GM18526 (cell line): ENCODE measurements around the gene CHST11.

Experiments
- POLR2A ChIP-seq: IDR thresholded peaks from 3 replicates; pipeline ENCODE4 v1.6.1; 2011; ENCODE audit not compliant: insufficient read length; ENCODE audit errors: extremely low read depth

The CHST11 gene

GRCh38 chr12:104772336-104772735, 315.6 kb downstream of the CHST11 start:
- TF ChIP-seq POLR2A, result no peak

- TF ChIP-seq POLR2A, result no peak
These were observed 319.0 kb downstream of the CHST11 start for GRCh38 chr12:104775731-104776231.

DNA sequence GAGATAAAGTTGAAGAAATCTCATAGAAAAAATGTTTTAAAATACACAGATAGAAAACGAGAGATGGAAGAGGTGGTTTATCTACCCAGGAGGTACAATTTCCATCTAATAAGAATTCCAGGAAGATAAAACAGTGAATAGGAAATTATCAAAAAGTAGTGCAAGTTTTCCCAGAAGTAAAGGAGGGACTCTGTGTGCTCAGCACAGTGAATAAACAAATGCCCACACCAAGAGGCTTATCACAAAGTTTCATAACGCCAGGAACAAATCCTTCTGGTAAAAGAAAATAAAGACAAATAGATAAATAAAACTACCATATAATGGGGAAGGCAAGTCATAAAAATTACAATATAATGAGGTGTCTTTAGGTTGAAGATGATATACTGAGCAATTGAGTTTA, 322.4 kb downstream of the CHST11 start:
- no peak for TF ChIP-seq POLR2A

DNA sequence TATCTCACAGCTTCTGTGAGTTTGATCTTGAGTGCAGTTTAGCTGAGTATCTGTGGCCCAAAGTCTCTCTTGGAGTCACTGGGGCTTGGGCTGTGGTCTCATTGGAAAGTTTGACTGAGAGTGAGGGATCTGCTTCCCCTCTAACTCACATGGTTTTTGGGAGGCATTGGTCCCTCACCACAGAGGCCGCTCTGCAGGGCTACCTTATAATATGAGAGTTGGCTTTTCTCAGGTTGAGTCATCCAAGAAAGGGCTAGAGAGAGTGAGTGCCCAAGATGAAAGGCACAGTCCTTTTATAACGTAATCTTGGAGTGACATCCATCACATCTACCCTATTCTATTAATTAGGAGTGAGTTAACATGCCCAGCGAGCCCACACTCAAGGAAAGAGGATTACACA, 325.5 kb downstream of the CHST11 start:
- TF ChIP-seq POLR2A, result no peak

GRCh38 chr12:104784592-104784991, 327.8 kb downstream of the CHST11 start:
- no peak for TF ChIP-seq POLR2A

- no peak for TF ChIP-seq POLR2A
These were observed 329.1 kb downstream of the CHST11 start for GRCh38 chr12:104785886-104786285.

- TF ChIP-seq POLR2A, result no peak
These were observed 329.6 kb downstream of the CHST11 start for GRCh38 chr12:104786352-104786751.

DNA sequence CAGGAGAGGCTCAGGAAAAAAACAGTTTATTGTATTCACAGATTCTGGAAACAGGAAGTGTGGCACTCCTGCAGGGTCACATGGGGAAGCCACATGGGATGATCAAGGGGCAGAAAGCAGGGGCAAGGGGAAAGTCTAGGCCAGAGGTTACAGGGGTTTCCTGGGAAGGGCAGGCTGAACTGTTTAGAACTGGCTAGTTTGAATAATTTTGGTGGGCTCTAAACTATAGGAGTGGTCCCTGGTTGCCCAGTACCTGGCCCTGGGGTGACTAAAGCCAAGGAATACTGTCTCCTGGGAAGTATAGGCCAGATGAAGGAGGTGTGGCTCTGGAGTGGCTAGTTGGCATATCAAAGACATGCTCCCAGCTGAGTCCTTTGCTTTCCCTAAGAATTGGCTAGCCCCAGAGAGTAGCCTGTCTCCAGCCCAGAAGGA, 332.1 kb downstream of the CHST11 start:
- TF ChIP-seq POLR2A, result no peak

GRCh38 chr12:104790296-104791125, 333.8 kb downstream of the CHST11 start:
- no peak for TF ChIP-seq POLR2A

- no peak for TF ChIP-seq POLR2A
These were observed 335.8 kb downstream of the CHST11 start for GRCh38 chr12:104792570-104792969.

- no peak for TF ChIP-seq POLR2A
These were observed 336.5 kb downstream of the CHST11 start for GRCh38 chr12:104793285-104793684.

- no peak for TF ChIP-seq POLR2A
These were observed 337.2 kb downstream of the CHST11 start for GRCh38 chr12:104793968-104794367.

DNA sequence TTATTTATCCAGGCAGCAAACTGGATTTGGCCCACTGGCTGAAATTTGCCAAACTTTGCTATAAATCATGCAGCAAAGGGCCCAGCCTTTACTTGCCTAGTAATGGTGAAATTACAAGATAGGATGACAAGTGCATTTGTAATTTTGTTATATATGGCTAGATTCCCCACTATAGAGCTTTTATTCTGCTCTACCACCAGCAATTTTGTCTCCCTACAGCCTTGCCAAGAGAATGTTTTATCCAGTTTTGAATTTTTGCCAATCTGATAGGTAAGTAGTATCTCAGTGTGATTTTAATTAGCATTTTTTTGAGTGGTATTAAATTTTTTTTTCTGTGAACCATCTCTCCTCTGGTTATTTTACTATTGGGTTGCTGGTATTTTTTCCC, 339.7 kb downstream of the CHST11 start:
- TF ChIP-seq POLR2A, result no peak

DNA sequence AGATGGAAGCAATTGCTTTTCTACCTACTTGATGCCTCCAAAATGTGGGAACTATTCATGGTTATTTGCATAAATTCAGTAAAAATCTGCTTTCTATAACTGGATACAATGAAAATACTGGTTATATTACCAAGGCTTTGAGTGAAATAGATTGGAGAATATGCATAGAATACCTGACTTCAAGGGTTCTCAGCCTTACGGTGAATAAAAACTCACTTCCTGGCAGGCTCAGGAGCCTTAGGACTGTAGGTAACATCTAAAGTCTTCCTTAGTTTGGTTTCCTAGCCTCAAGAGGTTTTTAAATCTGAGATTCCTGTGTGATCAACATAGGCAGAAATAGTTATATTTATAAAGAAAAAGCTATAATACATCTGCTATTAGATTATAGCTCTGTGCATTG, 342.7 kb downstream of the CHST11 start:
- TF ChIP-seq POLR2A, result no peak

DNA sequence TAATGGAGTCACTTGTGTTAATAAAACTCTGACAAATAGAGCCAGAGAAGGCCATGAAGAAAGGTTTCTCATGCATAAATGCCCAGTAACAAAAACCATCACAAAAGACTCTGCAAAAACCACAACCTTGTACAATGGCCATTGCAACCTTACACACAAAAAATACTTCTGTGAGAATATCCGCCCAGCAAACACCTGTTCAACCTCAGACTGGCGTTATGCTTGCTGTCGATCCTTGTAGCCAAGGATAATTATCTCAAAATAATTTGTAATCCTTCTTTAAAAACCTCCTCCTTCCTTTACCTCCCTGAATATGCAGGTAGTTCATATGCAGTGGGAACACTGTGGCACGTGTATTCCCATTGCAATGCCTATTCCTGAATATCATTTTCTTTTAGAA, 344.3 kb downstream of the CHST11 start:
- TF ChIP-seq POLR2A, result no peak

DNA sequence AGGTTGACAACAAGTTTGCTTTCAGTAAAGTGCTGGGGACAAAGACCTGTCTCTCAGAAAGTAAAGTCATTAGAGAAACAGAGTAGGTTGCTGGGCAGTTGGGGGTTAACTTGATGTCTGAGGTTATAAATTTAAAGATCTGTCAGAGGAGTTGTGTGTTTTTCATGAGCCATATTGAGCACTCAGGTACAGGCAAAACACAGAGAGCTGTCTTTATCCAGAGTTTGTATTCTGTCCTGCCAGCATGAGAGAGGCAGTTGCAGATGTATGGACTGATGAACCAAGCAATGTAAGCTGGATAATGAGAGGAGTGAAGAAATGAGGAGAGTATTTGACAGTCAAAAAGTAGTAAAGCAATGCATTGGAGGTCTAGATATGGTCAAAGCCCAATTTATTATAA, 344.7 kb downstream of the CHST11 start:
- no peak for TF ChIP-seq POLR2A

- no peak for TF ChIP-seq POLR2A
These were observed 345.5 kb downstream of the CHST11 start for GRCh38 chr12:104802208-104802607.
